PC-3 (cell line): ENCODE data around the gene CANX. TPM values are rescaled to one million over a fixed set of nuclear protein-coding genes. Genes with fewer than 3 reads are reported as not detected.
A peak's percentile ranks its signal among the peaks of the same experiment; 100 is the strongest.
"Not testable (repeated sequence)": the region's sequence is repeated elsewhere in the genome, so short reads cannot be mapped to it uniquely, and the experiment has no call there.

Experiments used
- ATAC-seq: fragments of 200-7000 bp; cut with Tn5 transposase; 2 replicates; pipeline ENCODE4 v1.9.1; 2020; ENCODE audit warnings: mild to moderate bottlenecking, moderate library complexity
- BruUV-seq: library from RNA; stranded (reverse); fragments of 400-500 nt; replicated peaks from 2 replicates; lab custom pipeline; 2021; lab: Mats Ljungman, UMichigan
- CTCF ChIA-PET: fragments of 300-600 bp; sonication (Branson Sonifier 250); formaldehyde crosslinking; loops from one replicate; lab custom pipeline; 2022; ENCODE audit warnings: antibody characterized with exemption; lab: Charles Lee
- POLR2A ChIA-PET: fragments of 300-600 bp; sonication (Branson Sonifier 250); formaldehyde crosslinking; loops from one replicate; lab custom pipeline; 2022; ENCODE audit warnings: antibody characterized with exemption; ENCODE audit not compliant: unreplicated experiment; lab: Charles Lee
- DNase-seq: peaks from one replicate; pipeline ENCODE4 v3.0.0-alpha.2; 2015
- H2AFZ ChIP-seq: fragments of 300-600 bp; sonication (generic); 2 replicates; pipeline ENCODE4 v1.6.0; 2016; ENCODE audit warnings: antibody characterized with exemption, low read length
- H3F3A ChIP-seq: fragments of 300-600 bp; sonication (generic); one replicate; pipeline ENCODE4 v1.6.0; 2017; ENCODE audit warnings: antibody characterized with exemption, low read length, control low read depth, mild to moderate bottlenecking; ENCODE audit not compliant: unreplicated experiment
- H3K27ac ChIP-seq: fragments of 300-600 bp; sonication (generic); 2 replicates; pipeline ENCODE4 v1.5.1; 2016; ENCODE audit warnings: mild to moderate bottlenecking, low read length
- H3K27me3 ChIP-seq: fragments of 300-600 bp; sonication (generic); 2 replicates; pipeline ENCODE4 v1.6.1; 2016; ENCODE audit warnings: low read length, mixed read lengths
- H3K36me3 ChIP-seq: fragments of 300-600 bp; sonication (generic); 2 replicates; pipeline ENCODE4 v1.6.1; 2016; ENCODE audit warnings: low read depth, mixed run types, low read length, mixed read lengths
- H3K4me1 ChIP-seq: fragments of 300-600 bp; sonication (generic); 2 replicates; pipeline ENCODE4 v1.5.1; 2016; ENCODE audit warnings: low read length; ENCODE audit not compliant: insufficient read depth
- H3K4me2 ChIP-seq: fragments of 300-600 bp; sonication (generic); 2 replicates; pipeline ENCODE4 v1.6.0; 2016; ENCODE audit warnings: low read length
- H3K4me3 ChIP-seq: fragments of 300-600 bp; sonication (generic); 2 replicates; pipeline ENCODE4 v1.5.1; 2016; ENCODE audit warnings: mild to moderate bottlenecking, low read length, mixed read lengths
- H3K79me2 ChIP-seq: fragments of 300-600 bp; sonication (generic); 2 replicates; pipeline ENCODE4 v1.6.1; 2017; ENCODE audit warnings: low read length, mixed read lengths
- H3K9ac ChIP-seq: fragments of 300-600 bp; sonication (generic); 2 replicates; pipeline ENCODE4 v1.6.0; 2016; ENCODE audit warnings: mild to moderate bottlenecking, low read length
- H3K9me2 ChIP-seq: fragments of 300-600 bp; sonication (generic); replicated peaks from 2 replicates; pipeline ENCODE4 v1.6.1; 2016; ENCODE audit warnings: mixed run types, low read length, mixed read lengths
- H3K9me3 ChIP-seq: fragments of 300-600 bp; sonication (generic); 2 replicates; pipeline ENCODE4 v1.6.1; 2016; ENCODE audit warnings: low read length, mixed read lengths
- H4K20me1 ChIP-seq: fragments of 300-600 bp; sonication (generic); 2 replicates; pipeline ENCODE4 v1.6.1; 2016; ENCODE audit warnings: low read length, mixed read lengths
- CTCF ChIP-seq: fragments of 300-600 bp; sonication (generic); conservative IDR thresholded peaks from 2 replicates; pipeline ENCODE4 v1.5.1; 2017; ENCODE audit warnings: antibody characterized with exemption, low read depth, mild to moderate bottlenecking, low read length
- EZH2 ChIP-seq: fragments of 300-600 bp; sonication (generic); IDR thresholded peaks from one replicate; pipeline ENCODE4 v1.6.1; 2017; ENCODE audit warnings: antibody characterized with exemption, mild to moderate bottlenecking, low read length; ENCODE audit not compliant: unreplicated experiment
- EZH2phosphoT487 ChIP-seq: fragments of 300-600 bp; sonication (generic); IDR thresholded peaks from 2 replicates; pipeline ENCODE4 v1.6.1; 2018; ENCODE audit warnings: mild to moderate bottlenecking, antibody characterized with exemption, low read length, borderline replicate concordance
- intact Hi-C: fragments of 100-400 bp; cut with micrococcal nuclease; formaldehyde crosslinking; loops from 2 replicates; pipeline ENCODE4 v1.9.0; 2023
- total RNA-seq: library from RNA; depleted of rRNA; stranded (reverse); fragments of >200 nt; gene quantifications from 2 replicates; pipeline ENCODE4 v1.2.3, GENCODE V29; 2014

CANX gene
- total RNA-seq, 1 experiment from 2014 or later = 293 TPM

- Histone ChIP-seq H3K4me3 (no peak overlapping the region), H3K4me2 (no peak overlapping the region), H3K9me2 (no peaks in the 10 kb centered on the region), H4K20me1 (no peaks in the 10 kb centered on the region), H3K9ac (no peak overlapping the region), H3K9me3 (no peaks in the 10 kb centered on the region), H3K36me3 (no peaks in the 10 kb centered on the region), H3K4me1 (peaks cover 19% of the 10 kb centered on the region), H3F3A (no peaks in the 10 kb centered on the region), H3K27ac (no peak overlapping the region), H2AFZ (no peak overlapping the region), H3K27me3 (no peaks in the 10 kb centered on the region), H3K79me2 (peaks cover 19% of the 10 kb centered on the region)
- ATAC-seq (no peak), DNase-seq (no peak)
- ChIA-PET CTCF (no interaction called here), POLR2A (no interaction called here)
- no TSS peak for BruUV-seq
- no peak for TF ChIP-seq CTCF
- TF ChIP-seq EZH2 = no peak
- TF ChIP-seq EZH2phosphoT487 = no peak
- intact Hi-C loops = no loop called here
These were observed 18.6 kb upstream of the CANX start for GRCh38 chr5:179680014-179680779.

DNA sequence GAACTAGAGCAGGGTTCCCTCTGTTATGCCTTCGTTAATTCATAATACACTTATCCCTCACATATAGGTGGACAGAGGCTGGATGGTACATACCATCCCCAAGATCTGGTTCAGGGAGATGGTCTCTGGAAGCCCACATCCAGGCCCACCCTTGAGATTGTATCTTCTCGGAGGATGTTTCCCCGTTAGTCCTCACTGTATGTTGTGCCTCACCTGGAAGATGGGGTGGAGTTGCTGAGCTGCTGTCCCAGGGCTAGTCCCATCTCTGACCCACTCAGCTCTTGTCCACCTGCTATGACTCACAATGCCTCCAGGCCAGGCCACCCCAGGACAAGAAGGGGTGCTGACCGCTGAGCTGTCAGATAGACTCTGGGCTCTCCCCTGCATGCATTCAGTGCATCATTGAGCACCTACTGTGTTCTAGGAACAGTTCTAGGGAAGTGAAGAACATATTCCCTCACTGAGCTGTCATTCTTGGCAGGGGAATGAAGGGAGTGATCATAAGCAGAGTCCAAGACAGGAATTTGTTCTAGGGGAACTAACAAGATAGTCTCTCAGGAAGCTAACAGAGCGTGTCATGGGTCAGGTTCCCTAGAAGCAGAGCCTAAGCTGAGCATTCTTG, 17.9 kb upstream of the CANX start, which contains the start of gene CBY3:
Gene CBY3, minus strand, starts transcription at position 255 of the 622 bp plus-strand sequence. Its CDS starts 116 bp downstream, at position 139.
- H2AFZ ChIP-seq = no peak within 1 kb of the TSS
- no TSS peak for BruUV-seq
- H4K20me1 ChIP-seq = no peaks in the 10 kb centered on the region
- H3K27me3 ChIP-seq = no peaks in the 10 kb centered on the region
- TF ChIP-seq CTCF = no peak
- TF ChIP-seq EZH2 = no peak
- TF ChIP-seq EZH2phosphoT487 = no peak
- no peaks in the 10 kb centered on the region for H3K9me3 ChIP-seq
- no peak within 1 kb of the TSS for H3K9ac ChIP-seq
- no peak within 1 kb of the TSS for H3K4me2 ChIP-seq
- H3K36me3 ChIP-seq = no peaks in the 10 kb centered on the region
- intact Hi-C loops = no loop called here
- ATAC-seq (no peak), DNase-seq (peak; percentile 7)
- peaks cover 19% of the 10 kb centered on the region for H3K4me1 ChIP-seq
- no peak within 1 kb of the TSS for H3K27ac ChIP-seq
- CTCF ChIA-PET = no interaction called here
- H3K9me2 ChIP-seq = no peaks in the 10 kb centered on the region
- POLR2A ChIA-PET = no interaction called here
- no peaks in the 10 kb centered on the region for H3F3A ChIP-seq
- peaks cover 19% of the 10 kb centered on the region for H3K79me2 ChIP-seq
- H3K4me3 ChIP-seq = no peak within 1 kb of the TSS

GRCh38 chr5:179689212-179689611, 9.6 kb upstream of the CANX start:
- DNase-seq, H3K27ac ChIP-seq, H3K4me1 ChIP-seq, POLR2A ChIA-PET, H3K4me2 ChIP-seq, H3K9ac ChIP-seq, ATAC-seq, H3K4me3 ChIP-seq, intact Hi-C loops, CTCF ChIA-PET, H3K27me3 ChIP-seq, H2AFZ ChIP-seq, H3K36me3 ChIP-seq, H3K9me2 ChIP-seq, H4K20me1 ChIP-seq, H3K9me3 ChIP-seq, BruUV-seq, H3K79me2 ChIP-seq, H3F3A ChIP-seq: not testable (repeated sequence)
